Esophagus squamous epithelium (tissue), 4 donors: Measurements from ENCODE around the gene GALC.

Source experiments
- CTCF ChIP-seq, 6 experiments: fragments of 450-650 bp in 4 of 6; fragments of 200-600 bp in 2 of 6; sonication (generic) in 2 of 6; IDR thresholded peaks; one replicate each; pipeline ENCODE4 v1.5.1; 2016 to 2019; ENCODE audit warnings: antibody characterized with exemption in 6 of 6, mild to moderate bottlenecking in 4 of 6, moderate library complexity in 4 of 6
- POLR2A ChIP-seq, 4 donors: fragments of 450-650 bp; IDR thresholded peaks; one replicate each; pipeline ENCODE4 v1.6.1; 2017; ENCODE audit warnings: antibody characterized with exemption in 4 of 4, mild to moderate bottlenecking in 4 of 4, moderate library complexity in 3 of 4

DNA sequence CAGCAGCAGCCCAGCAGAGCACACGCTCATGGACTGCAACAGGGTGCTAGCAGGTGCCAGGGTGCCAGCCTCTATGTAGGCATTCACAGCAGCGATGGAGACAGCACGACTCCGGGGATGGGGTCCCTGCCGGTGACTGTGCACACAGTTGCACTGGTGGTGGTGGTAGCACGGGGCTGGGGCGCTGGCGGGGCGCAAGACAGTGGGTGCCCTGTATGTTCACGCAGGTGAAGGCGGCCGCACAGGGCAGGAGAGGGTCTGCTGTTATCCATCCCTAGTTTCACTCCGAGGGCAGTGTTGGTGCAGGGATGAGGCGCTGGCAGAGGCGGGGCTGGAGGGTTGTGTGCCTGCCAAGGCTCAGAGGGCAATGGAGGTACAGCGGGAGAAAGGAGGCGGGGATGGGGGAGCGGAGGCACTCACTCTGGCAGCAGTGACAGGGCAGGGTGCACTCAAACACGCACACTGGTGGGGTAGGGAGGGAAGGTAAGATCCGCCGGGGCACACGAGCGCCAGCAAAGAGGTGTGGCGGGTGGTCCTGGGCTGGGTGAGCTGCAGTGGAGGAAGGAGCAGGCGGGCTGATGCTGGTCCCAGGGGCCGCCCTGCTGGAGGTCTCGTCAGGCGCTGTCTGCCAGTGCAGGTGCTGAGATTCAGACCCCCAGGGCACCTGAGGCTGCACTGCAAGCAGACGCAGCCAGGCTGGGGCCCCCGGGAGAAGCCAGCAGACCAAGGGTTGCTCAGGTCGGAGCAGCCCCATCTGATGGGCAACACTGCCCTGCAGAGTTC is 76.7 kb downstream of the GALC start:
- TF ChIP-seq POLR2A (IDR thresholded peaks at IDR 0.05) = no peak
- no peak for TF ChIP-seq CTCF (IDR thresholded peaks at IDR 0.05)
